ENCODE data around the gene ACOT11. TPM values are rescaled to one million over a fixed set of nuclear protein-coding genes. Genes with fewer than 3 reads are reported as not detected.

The ACOT11 gene
- total and polyA plus RNA-seq, 2 experiments from 2014 or later = 23.8 to 33.4 TPM

GRCh38 chr1:54585181-54586066 lies 37.4 kb downstream of the ACOT11 start:
- H3K4me3 ChIP-seq = no peak overlapping the region
- H3K36me3 ChIP-seq = peaks cover 6% of the 10 kb centered on the region
- no peaks in the 10 kb centered on the region for H3K27me3 ChIP-seq
- H3K9me3 ChIP-seq (ENCODE audit: low read depth) = no peaks in the 10 kb centered on the region
- H3K27ac ChIP-seq = peak overlapping the region; percentile 84
- DNase-seq (ENCODE audit: low read depth in 1 of 2, low spot score in 1 of 2) = peak in 1 of 2 donors; percentile 83
- TF ChIP-seq CTCF (IDR thresholded peaks at IDR 0.05; ENCODE audit: low read depth, low read length) = no peak
- peaks cover 17% of the 10 kb centered on the region for H3K4me1 ChIP-seq (ENCODE audit: low read depth)

GRCh38 chr1:54588377-54588776 lies 40.3 kb downstream of the ACOT11 start:
- Histone ChIP-seq H3K27me3 (no peaks in the 10 kb centered on the region), H3K9me3 (ENCODE audit: low read depth) (no peaks in the 10 kb centered on the region), H3K27ac (no peak overlapping the region), H3K4me1 (ENCODE audit: low read depth) (peaks cover 7% of the 10 kb centered on the region), H3K36me3 (peaks cover 6% of the 10 kb centered on the region), H3K4me3 (no peak overlapping the region)
- TF ChIP-seq CTCF (IDR thresholded peaks at IDR 0.05; ENCODE audit: low read depth, low read length) = no peak
- no peak for DNase-seq (ENCODE audit: low read depth in 1 of 2, low spot score in 1 of 2)

DNA sequence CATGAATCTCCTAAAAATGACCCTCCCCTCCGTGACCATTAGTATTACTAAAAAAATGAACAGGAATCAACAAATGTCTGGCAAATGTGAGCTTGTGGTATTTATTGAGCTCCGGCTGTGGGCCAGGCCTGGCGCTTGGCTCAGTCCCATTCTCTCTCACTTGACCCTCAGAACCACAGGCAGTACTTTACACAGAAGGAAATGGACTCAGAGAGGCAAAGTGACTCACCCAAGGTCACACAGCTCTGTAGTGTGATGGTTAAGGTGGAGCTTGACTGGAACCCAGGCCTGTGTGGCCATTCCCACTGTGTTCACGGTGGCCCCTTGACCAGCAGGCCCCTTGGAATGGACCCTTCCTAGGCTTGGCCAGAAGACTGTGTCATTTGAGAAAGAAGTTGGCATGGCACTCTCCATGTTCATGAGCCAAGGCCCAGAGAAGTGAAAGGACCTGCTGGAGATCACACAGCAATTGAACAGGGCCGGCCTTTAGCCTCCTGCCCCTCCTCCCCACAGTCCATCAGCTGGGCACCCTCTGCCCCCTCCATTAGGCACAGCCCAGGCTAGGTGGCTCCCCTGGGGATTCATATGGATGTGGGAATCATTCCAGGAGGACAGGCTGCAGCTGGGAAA lies 43.2 kb downstream of the ACOT11 start:
- no peak for DNase-seq (ENCODE audit: low read depth in 1 of 2, low spot score in 1 of 2)
- Histone ChIP-seq H3K9me3 (ENCODE audit: low read depth) (no peaks in the 10 kb centered on the region), H3K4me3 (no peak overlapping the region), H3K36me3 (peaks cover 16% of the 10 kb centered on the region), H3K27me3 (no peaks in the 10 kb centered on the region), H3K27ac (no peak overlapping the region), H3K4me1 (ENCODE audit: low read depth) (peaks cover 4% of the 10 kb centered on the region)
- TF ChIP-seq CTCF (IDR thresholded peaks at IDR 0.05; ENCODE audit: low read depth, low read length) = no peak

DNA sequence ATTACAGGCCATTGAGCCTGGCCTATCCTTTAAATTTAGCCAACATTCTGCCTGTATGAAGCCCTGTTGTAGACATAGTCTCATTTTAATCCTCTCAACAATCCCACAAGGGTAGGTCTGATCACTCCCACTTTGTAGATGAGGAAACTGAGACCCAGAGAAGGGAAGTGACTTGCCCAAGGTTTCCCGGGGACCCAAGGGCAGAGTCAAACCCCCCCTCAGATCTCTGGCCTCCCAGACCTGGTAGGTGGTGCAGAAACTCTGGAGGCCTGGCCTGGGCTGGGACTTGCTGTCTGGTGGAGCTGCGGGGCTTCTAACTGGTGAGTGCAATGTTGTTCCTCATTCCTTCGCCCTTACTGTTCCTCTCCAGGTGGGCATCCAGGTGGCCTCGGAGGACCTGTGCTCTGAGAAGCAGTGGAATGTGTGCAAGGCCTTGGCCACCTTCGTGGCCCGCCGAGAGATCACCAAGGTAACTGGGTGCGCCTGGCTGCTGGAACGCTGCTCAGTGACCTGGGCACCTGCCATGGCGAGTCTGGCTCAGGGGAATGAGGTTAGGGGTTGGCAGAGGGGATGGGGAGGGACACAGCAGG lies 45.6 kb downstream of the ACOT11 start:
- no peak for DNase-seq (ENCODE audit: low read depth in 1 of 2, low spot score in 1 of 2)
- H3K27me3 ChIP-seq = no peaks in the 10 kb centered on the region
- no peak overlapping the region for H3K4me3 ChIP-seq
- peaks cover 4% of the 10 kb centered on the region for H3K4me1 ChIP-seq (ENCODE audit: low read depth)
- H3K36me3 ChIP-seq = peaks cover 17% of the 10 kb centered on the region
- no peaks in the 10 kb centered on the region for H3K9me3 ChIP-seq (ENCODE audit: low read depth)
- no peak for TF ChIP-seq CTCF (IDR thresholded peaks at IDR 0.05; ENCODE audit: low read depth, low read length)
- H3K27ac ChIP-seq = no peak overlapping the region

- DNase-seq (ENCODE audit: low read depth in 1 of 2, low spot score in 1 of 2) = no peak
- no peak overlapping the region for H3K4me3 ChIP-seq
- H3K36me3 ChIP-seq = peaks cover 17% of the 10 kb centered on the region
- H3K27ac ChIP-seq = no peak overlapping the region
- H3K4me1 ChIP-seq (ENCODE audit: low read depth) = peaks cover 4% of the 10 kb centered on the region
- H3K9me3 ChIP-seq (ENCODE audit: low read depth) = no peaks in the 10 kb centered on the region
- no peaks in the 10 kb centered on the region for H3K27me3 ChIP-seq
- no peak for TF ChIP-seq CTCF (IDR thresholded peaks at IDR 0.05; ENCODE audit: low read depth, low read length)
Observed at GRCh38 chr1:54594463-54594862, 46.4 kb downstream of the ACOT11 start.
